H9 (cell line): Measurements from ENCODE around the gene NUCB2. TPM values are rescaled to one million over a fixed set of nuclear protein-coding genes. Genes with fewer than 3 reads are reported as not detected.

Experiments used
- DNase-seq: peaks from one replicate; pipeline ENCODE4 v3.0.0-alpha.2; 2017
- H2AFZ ChIP-seq: one replicate; pipeline ENCODE4 v1.6.1; 2013; ENCODE audit warnings: mild to moderate bottlenecking, low read length, control low read depth, moderate library complexity
- H2AK5ac ChIP-seq: 2 replicates; pipeline ENCODE4 v1.6.1; 2013; ENCODE audit warnings: low read length, control low read depth, mixed read lengths; ENCODE audit not compliant: insufficient read length
- H2BK120ac ChIP-seq: one replicate; pipeline ENCODE4 v1.6.1; 2013; ENCODE audit warnings: low read depth, mild to moderate bottlenecking, low read length, control low read depth, inconsistent platforms; ENCODE audit not compliant: poor library complexity, severe bottlenecking
- H2BK12ac ChIP-seq: 2 replicates; pipeline ENCODE4 v1.6.1; 2013; ENCODE audit warnings: low read length, control low read depth, mixed read lengths, low read depth; ENCODE audit not compliant: insufficient read length
- H2BK15ac ChIP-seq: 2 replicates; pipeline ENCODE4 v1.6.1; 2013; ENCODE audit warnings: low read depth, low read length, control low read depth
- H2BK20ac ChIP-seq: one replicate; pipeline ENCODE4 v1.6.1; 2013; ENCODE audit warnings: low read depth, mild to moderate bottlenecking, low read length, control low read depth, inconsistent platforms; ENCODE audit not compliant: poor library complexity, severe bottlenecking
- H2BK5ac ChIP-seq: 2 replicates; pipeline ENCODE4 v1.6.1; 2013; ENCODE audit warnings: low read length, control low read depth, mixed read lengths; ENCODE audit not compliant: insufficient read length
- H3K14ac ChIP-seq: 2 replicates; pipeline ENCODE4 v1.6.1; 2013; ENCODE audit warnings: low read length, control low read depth; ENCODE audit not compliant: insufficient read depth
- H3K18ac ChIP-seq: 2 replicates; pipeline ENCODE4 v1.6.1; 2013; ENCODE audit warnings: low read depth, mild to moderate bottlenecking, mixed read lengths, low read length, control low read depth; ENCODE audit not compliant: insufficient read length
- H3K23ac ChIP-seq: 2 replicates; pipeline ENCODE4 v1.6.1; 2013; ENCODE audit warnings: low read length, control low read depth, mixed read lengths, low read depth; ENCODE audit not compliant: insufficient read length
- H3K23me2 ChIP-seq: 2 replicates; pipeline ENCODE4 v1.6.1; 2013; ENCODE audit warnings: low read depth, mild to moderate bottlenecking, mixed read lengths, low read length, control low read depth; ENCODE audit not compliant: insufficient read length, poor library complexity, severe bottlenecking
- H3K27ac ChIP-seq: 2 replicates; pipeline ENCODE4 v1.5.1; 2013; ENCODE audit warnings: low read length, control low read depth, mixed read lengths, low read depth; ENCODE audit not compliant: insufficient read length
- H3K27me3 ChIP-seq: 2 replicates; pipeline ENCODE4 v1.6.1; 2013; ENCODE audit warnings: low read length, control low read depth, inconsistent platforms; ENCODE audit not compliant: insufficient read depth
- H3K4ac ChIP-seq: 2 replicates; pipeline ENCODE4 v1.6.1; 2013; ENCODE audit warnings: low read depth, mild to moderate bottlenecking, control low read depth, inconsistent platforms, low read length, moderate library complexity
- H3K4me1 ChIP-seq: 2 replicates; pipeline ENCODE4 v1.6.1; 2013; ENCODE audit warnings: low read length, control low read depth, inconsistent platforms; ENCODE audit not compliant: insufficient read depth
- H3K4me2 ChIP-seq: 2 replicates; pipeline ENCODE4 v1.6.1; 2013; ENCODE audit warnings: low read length, control low read depth, mixed read lengths; ENCODE audit not compliant: insufficient read length, insufficient read depth
- H3K56ac ChIP-seq: 2 replicates; pipeline ENCODE4 v1.6.1; 2013; ENCODE audit warnings: low read depth, mild to moderate bottlenecking, mixed read lengths, low read length, control low read depth; ENCODE audit not compliant: insufficient read length
- H3K79me1 ChIP-seq: 2 replicates; pipeline ENCODE4 v1.6.1; 2013; ENCODE audit warnings: low read depth, mild to moderate bottlenecking, moderate library complexity, low read length, control low read depth, inconsistent platforms; ENCODE audit not compliant: insufficient read depth, poor library complexity, severe bottlenecking
- H3K79me2 ChIP-seq: 2 replicates; pipeline ENCODE4 v1.6.1; 2013; ENCODE audit warnings: low read length, control low read depth, inconsistent platforms; ENCODE audit not compliant: insufficient read depth
- H3K9ac ChIP-seq: 2 replicates; pipeline ENCODE4 v1.6.1; 2013; ENCODE audit warnings: low read length, control low read depth, mixed read lengths; ENCODE audit not compliant: insufficient read length; ENCODE audit errors: extremely low read depth
- H3K9me3 ChIP-seq: one replicate; pipeline ENCODE4 v1.6.1; 2013; ENCODE audit warnings: low read depth, low read length, inconsistent platforms; ENCODE audit not compliant: control insufficient read depth
- H3T11ph ChIP-seq: one replicate; pipeline ENCODE4 v1.6.1; 2013; ENCODE audit warnings: mild to moderate bottlenecking, low read length, control low read depth, inconsistent platforms
- H4K20me1 ChIP-seq: one replicate; pipeline ENCODE4 v1.6.1; 2013; ENCODE audit not compliant: control insufficient read depth, insufficient read length, insufficient read depth
- H4K5ac ChIP-seq: 2 replicates; pipeline ENCODE4 v1.6.1; 2013; ENCODE audit warnings: low read depth, mild to moderate bottlenecking, mixed read lengths, low read length, control low read depth; ENCODE audit not compliant: insufficient read length
- H4K8ac ChIP-seq: replicated peaks from 2 replicates; pipeline ENCODE4 v1.6.1; 2013; ENCODE audit warnings: low read length, control low read depth, mixed read lengths, low read depth; ENCODE audit not compliant: insufficient read length
- H4K91ac ChIP-seq: 2 replicates; pipeline ENCODE4 v1.6.1; 2013; ENCODE audit warnings: low read depth, mild to moderate bottlenecking, moderate library complexity, mixed read lengths, low read length, control low read depth; ENCODE audit not compliant: insufficient read length
- H3K27ac Mint-ChIP-seq, 3 experiments: 2 replicates in 2 of 3; 3 replicates in 1 of 3; pipeline ENCODE4 v1.8.0; 2020 to 2021; ENCODE audit warnings: mixed read lengths in 3 of 3, mild to moderate bottlenecking in 1 of 3, moderate library complexity in 1 of 3
- H3K27me3 Mint-ChIP-seq: 2 replicates; pipeline ENCODE4 v1.8.0; 2021; ENCODE audit warnings: low read depth, mild to moderate bottlenecking, moderate library complexity, mixed read lengths
- H3K36me3 Mint-ChIP-seq, 3 experiments: 2 replicates in 2 of 3; 3 replicates in 1 of 3; pipeline ENCODE4 v1.8.0; 2020 to 2021; ENCODE audit warnings: low read depth in 3 of 3, mixed read lengths in 3 of 3; ENCODE audit not compliant: insufficient read depth in 1 of 3
- H3K4me1 Mint-ChIP-seq, 2 experiments: 2 replicates each; pipeline ENCODE4 v1.8.0; 2020; ENCODE audit warnings: mixed read lengths in 2 of 2
- H3K4me3 Mint-ChIP-seq, 2 experiments: 2 replicates in 1 of 2; 3 replicates in 1 of 2; pipeline ENCODE4 v1.8.0; 2020 to 2021; ENCODE audit warnings: mild to moderate bottlenecking in 2 of 2, mixed read lengths in 2 of 2, moderate library complexity in 1 of 2
- H3K9me3 Mint-ChIP-seq, 2 experiments: 2 replicates in 1 of 2; 3 replicates in 1 of 2; pipeline ENCODE4 v1.8.0; 2020; ENCODE audit warnings: mild to moderate bottlenecking in 2 of 2, mixed read lengths in 2 of 2, moderate library complexity in 1 of 2
- WGBS: extraction: QIAGEN DNeasy Blood & Tissue Kit; methylation state at CpG from one replicate; pipeline ENCODE4 v1.1.7; 2013; ENCODE audit warnings: missing lambda C conversion rate, low lambda C conversion rate, mixed read lengths; ENCODE audit not compliant: insufficient read length; ENCODE audit errors: extremely low coverage; 5-methylcytosine and 5-hydroxymethylcytosine counted together
- total RNA-seq: library from RNA; stranded (reverse); gene quantifications from 2 replicates; pipeline ENCODE4 v1.2.1, GENCODE V29; 2021
- TF ChIP-seq, protein P1 (sequence below): fragments of 200-600 bp; sonication (generic); conservative IDR thresholded peaks from 3 replicates; pipeline ENCODE4 v1.8.0; 2021; ENCODE audit warnings: antibody characterized with exemption, mild to moderate bottlenecking

NUCB2 gene
- total RNA-seq, 1 experiment from 2014 or later = 29.1 TPM

- Histone ChIP-seq H3K4ac (no peak overlapping the region), H3K23ac (no peak overlapping the region), H3K4me1 (no peaks in the 10 kb centered on the region), H3K9ac (no peak overlapping the region), H2BK20ac (no peak overlapping the region), H3K79me1 (no peaks in the 10 kb centered on the region), H2AFZ (no peak overlapping the region), H3K14ac (no peak overlapping the region), H2BK120ac (no peak overlapping the region), H2AK5ac (no peak overlapping the region), H2BK15ac (no peak overlapping the region), H3K79me2 (no peaks in the 10 kb centered on the region), H4K20me1 (no peaks in the 10 kb centered on the region), H2BK5ac (no peak overlapping the region), H2BK12ac (no peak overlapping the region), H4K91ac (no peak overlapping the region), H4K8ac (no peak overlapping the region), H3K4me2 (no peak overlapping the region), H4K5ac (no peak overlapping the region), H3K27me3 (no peaks in the 10 kb centered on the region), H3T11ph (no peak overlapping the region), H3K56ac (no peak overlapping the region), H3K27ac (no peak overlapping the region), H3K18ac (no peak overlapping the region), H3K23me2 (no peaks in the 10 kb centered on the region), H3K9me3 (no peaks in the 10 kb centered on the region)
- DNase-seq = no peak
- TF ChIP-seq, protein P1, sequence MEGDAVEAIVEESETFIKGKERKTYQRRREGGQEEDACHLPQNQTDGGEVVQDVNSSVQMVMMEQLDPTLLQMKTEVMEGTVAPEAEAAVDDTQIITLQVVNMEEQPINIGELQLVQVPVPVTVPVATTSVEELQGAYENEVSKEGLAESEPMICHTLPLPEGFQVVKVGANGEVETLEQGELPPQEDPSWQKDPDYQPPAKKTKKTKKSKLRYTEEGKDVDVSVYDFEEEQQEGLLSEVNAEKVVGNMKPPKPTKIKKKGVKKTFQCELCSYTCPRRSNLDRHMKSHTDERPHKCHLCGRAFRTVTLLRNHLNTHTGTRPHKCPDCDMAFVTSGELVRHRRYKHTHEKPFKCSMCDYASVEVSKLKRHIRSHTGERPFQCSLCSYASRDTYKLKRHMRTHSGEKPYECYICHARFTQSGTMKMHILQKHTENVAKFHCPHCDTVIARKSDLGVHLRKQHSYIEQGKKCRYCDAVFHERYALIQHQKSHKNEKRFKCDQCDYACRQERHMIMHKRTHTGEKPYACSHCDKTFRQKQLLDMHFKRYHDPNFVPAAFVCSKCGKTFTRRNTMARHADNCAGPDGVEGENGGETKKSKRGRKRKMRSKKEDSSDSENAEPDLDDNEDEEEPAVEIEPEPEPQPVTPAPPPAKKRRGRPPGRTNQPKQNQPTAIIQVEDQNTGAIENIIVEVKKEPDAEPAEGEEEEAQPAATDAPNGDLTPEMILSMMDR = no peak
- Mint-ChIP-seq H3K27ac (no peak overlapping the region), H3K4me1 (no peaks in the 10 kb centered on the region), H3K4me3 (no peak overlapping the region), H3K9me3 (no peaks in the 10 kb centered on the region), H3K27me3 (peaks cover 2% of the 10 kb centered on the region; the same call in 1 of the 2 replicates), H3K36me3 (no peaks in the 10 kb centered on the region)
- WGBS = no CpG with 5 or more reads among the region's 1 CpG
These were observed 12.8 kb upstream of the NUCB2 start for GRCh38 chr11:17263769-17264168.
